Neural progenitor cell (in vitro differentiated cells): ENCODE data around the gene RASGRF2.

Experiments
- CTCF ChIP-seq: fragments of 200-600 bp; sonication (generic); IDR thresholded peaks from 2 replicates; pipeline ENCODE4 v1.5.1; 2017; ENCODE audit warnings: antibody characterized with exemption, mild to moderate bottlenecking
- EZH2 ChIP-seq: fragments of 200-600 bp; sonication (generic); IDR thresholded peaks from 2 replicates; pipeline ENCODE4 v1.6.1; 2017; ENCODE audit warnings: antibody characterized with exemption, mild to moderate bottlenecking, moderate library complexity
- EZH2phosphoT487 ChIP-seq: fragments of 200-600 bp; sonication (generic); IDR thresholded peaks from 2 replicates; pipeline ENCODE4 v1.6.1; 2017; ENCODE audit warnings: antibody characterized with exemption

- TF ChIP-seq CTCF (no peak), EZH2 (no peak), EZH2phosphoT487 (no peak)
Measured at GRCh38 chr5:81021951-81022687, 62.0 kb downstream of the RASGRF2 start.
